A673 (cell line): Measurements from ENCODE around the gene SLC2A1.

Experiments
- CTCF ChIP-seq: fragments of 300-800, 200-600 bp; sonication (generic); conservative IDR thresholded peaks from 2 replicates; pipeline ENCODE4 v1.5.1; 2017; ENCODE audit warnings: low read depth, mild to moderate bottlenecking, antibody characterized with exemption, low read length, moderate library complexity, mixed read lengths
- EZH2 ChIP-seq: fragments of 200-600 bp; sonication (generic); IDR thresholded peaks from 2 replicates; pipeline ENCODE4 v1.6.1; 2017; ENCODE audit warnings: borderline replicate concordance, low read depth, mild to moderate bottlenecking, mixed read lengths, antibody characterized with exemption, low read length; ENCODE audit not compliant: poor library complexity, severe bottlenecking

DNA sequence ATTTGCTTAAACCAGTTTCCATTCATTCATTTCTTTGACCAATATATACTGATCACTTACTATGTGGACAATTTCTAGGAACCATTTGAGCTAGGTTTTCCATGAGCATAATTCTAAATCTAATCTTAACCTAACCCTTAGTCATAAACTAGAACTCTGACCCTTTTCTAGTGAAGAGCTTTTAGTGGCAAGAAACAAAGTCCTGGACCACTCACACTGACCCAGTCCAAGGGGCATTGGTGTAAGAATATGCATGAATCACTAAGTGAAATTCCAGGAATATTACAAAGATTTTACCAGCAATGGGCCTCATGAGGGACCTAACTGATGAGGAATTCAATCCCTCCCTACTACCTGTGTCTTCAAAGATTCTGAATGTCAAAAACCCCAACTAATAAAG is 40.6 kb upstream of the SLC2A1 start:
- TF ChIP-seq CTCF, result no peak
- TF ChIP-seq EZH2, result no peak
